ENCODE results near the gene LMO4.
A peak's percentile ranks its signal among the peaks of the same experiment; 100 is the strongest.

LMO4 gene

DNA sequence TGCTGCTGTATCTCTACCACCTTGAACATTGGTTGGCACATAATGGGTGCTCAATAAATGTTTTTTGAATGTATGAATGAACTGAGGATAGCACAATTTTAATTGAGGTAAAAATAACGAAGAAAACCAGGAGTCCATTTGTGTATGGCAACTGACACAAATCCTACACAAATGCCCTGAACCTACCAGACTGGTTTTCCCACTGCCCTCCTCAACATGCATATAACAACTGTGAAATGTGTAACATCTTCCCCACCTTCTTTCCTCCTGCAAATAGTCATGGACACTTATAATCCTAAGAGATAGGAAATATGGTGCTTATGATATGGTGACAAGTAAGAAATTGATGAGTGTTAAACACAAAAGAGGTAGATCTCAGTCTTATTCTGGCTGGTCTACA, 9.9 kb upstream of the LMO4 start:
- no peaks in the 10 kb centered on the region for H4K20me1 ChIP-seq (ENCODE audit: insufficient read depth)
- H3K9ac ChIP-seq, result no peak overlapping the region
- H3K27ac ChIP-seq, result no peak overlapping the region
- no peak overlapping the region for H2AFZ ChIP-seq (ENCODE audit: low read depth)
- H3K36me3 ChIP-seq (ENCODE audit: insufficient read depth), result no peaks in the 10 kb centered on the region
- H3K4me3 ChIP-seq (IDR thresholded peaks at IDR 0.05; ENCODE audit: insufficient read depth, low read depth, low read length), result no peak overlapping the region
- no peaks in the 10 kb centered on the region for H3K79me2 ChIP-seq (ENCODE audit: insufficient read depth, low read depth)
- H3K27me3 ChIP-seq (ENCODE audit: insufficient read depth, low read depth), result no peaks in the 10 kb centered on the region
- TF ChIP-seq, protein P1, sequence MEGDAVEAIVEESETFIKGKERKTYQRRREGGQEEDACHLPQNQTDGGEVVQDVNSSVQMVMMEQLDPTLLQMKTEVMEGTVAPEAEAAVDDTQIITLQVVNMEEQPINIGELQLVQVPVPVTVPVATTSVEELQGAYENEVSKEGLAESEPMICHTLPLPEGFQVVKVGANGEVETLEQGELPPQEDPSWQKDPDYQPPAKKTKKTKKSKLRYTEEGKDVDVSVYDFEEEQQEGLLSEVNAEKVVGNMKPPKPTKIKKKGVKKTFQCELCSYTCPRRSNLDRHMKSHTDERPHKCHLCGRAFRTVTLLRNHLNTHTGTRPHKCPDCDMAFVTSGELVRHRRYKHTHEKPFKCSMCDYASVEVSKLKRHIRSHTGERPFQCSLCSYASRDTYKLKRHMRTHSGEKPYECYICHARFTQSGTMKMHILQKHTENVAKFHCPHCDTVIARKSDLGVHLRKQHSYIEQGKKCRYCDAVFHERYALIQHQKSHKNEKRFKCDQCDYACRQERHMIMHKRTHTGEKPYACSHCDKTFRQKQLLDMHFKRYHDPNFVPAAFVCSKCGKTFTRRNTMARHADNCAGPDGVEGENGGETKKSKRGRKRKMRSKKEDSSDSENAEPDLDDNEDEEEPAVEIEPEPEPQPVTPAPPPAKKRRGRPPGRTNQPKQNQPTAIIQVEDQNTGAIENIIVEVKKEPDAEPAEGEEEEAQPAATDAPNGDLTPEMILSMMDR (conservative IDR thresholded peaks at IDR 0.05; ENCODE audit: low read depth, low read length), result no peak
- no peak overlapping the region for H3K4me2 ChIP-seq
- no peaks in the 10 kb centered on the region for H3K4me1 ChIP-seq (ENCODE audit: low read depth, poor library complexity, severe bottlenecking)

GRCh38 chr1:87325982-87326738, 2.5 kb upstream of the LMO4 start:
- Histone ChIP-seq H4K20me1 (ENCODE audit: insufficient read depth) (no peaks in the 10 kb centered on the region), H3K79me2 (ENCODE audit: insufficient read depth, low read depth) (peaks cover 13% of the 10 kb centered on the region), H3K27ac (no peak overlapping the region), H3K4me3 (IDR thresholded peaks at IDR 0.05; ENCODE audit: insufficient read depth, low read depth, low read length) (no peak overlapping the region), H3K36me3 (ENCODE audit: insufficient read depth) (no peaks in the 10 kb centered on the region), H2AFZ (ENCODE audit: low read depth) (no peak overlapping the region), H3K4me2 (peak overlapping the region; percentile 14; the same call in 1 of the 2 replicates), H3K9ac (no peak overlapping the region), H3K27me3 (ENCODE audit: insufficient read depth, low read depth) (no peaks in the 10 kb centered on the region), H3K4me1 (ENCODE audit: low read depth, poor library complexity, severe bottlenecking) (peaks cover 20% of the 10 kb centered on the region)
- TF ChIP-seq, protein P1 (conservative IDR thresholded peaks at IDR 0.05; ENCODE audit: low read depth, low read length), result peak; percentile 73

DNA sequence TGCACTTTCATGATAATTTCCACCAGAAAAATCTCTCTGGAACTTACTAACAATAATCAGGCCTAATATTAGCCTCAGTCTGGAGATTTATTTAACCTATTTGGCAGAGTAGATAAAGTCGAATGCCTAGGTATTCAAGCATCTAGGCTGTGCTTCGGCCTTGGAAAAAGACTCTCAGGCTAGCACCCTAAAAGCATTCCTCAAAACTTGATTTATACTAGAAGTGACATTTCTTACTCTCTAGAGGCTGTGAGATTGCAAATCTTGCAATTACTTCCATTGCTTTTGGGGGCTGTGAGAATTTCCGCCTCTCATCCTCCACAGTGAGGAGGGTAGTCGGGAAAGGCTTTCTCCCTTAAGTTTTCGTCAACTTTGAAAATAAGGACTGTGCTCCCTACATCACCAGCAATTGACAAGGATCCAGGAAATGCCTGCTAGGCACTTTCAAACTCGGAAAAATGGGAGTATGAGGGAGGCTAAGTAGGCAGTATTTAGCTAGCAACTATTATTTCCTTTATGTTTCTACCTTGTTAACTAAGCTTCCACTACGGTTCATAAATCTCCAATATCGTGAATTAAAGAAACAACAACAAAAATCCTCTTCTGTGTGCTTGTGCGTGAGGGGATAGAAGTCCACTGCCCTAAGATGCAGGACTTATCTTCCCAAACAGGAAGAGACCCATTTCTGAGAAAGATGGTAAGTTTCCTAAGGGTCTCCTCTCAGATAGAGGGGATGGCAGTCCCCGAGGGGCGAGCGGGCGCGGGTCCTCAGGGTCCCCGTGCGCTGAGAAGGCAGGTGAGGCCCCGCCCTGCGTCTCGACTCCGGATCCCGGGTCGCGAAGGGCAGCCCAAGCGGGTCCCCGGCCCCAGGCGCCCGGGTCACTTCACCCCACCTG, 1.1 kb upstream of the LMO4 start:
- Histone ChIP-seq H2AFZ (ENCODE audit: low read depth) (peak overlapping the region; percentile 58), H3K79me2 (ENCODE audit: insufficient read depth, low read depth) (peaks cover 23% of the 10 kb centered on the region)

DNA sequence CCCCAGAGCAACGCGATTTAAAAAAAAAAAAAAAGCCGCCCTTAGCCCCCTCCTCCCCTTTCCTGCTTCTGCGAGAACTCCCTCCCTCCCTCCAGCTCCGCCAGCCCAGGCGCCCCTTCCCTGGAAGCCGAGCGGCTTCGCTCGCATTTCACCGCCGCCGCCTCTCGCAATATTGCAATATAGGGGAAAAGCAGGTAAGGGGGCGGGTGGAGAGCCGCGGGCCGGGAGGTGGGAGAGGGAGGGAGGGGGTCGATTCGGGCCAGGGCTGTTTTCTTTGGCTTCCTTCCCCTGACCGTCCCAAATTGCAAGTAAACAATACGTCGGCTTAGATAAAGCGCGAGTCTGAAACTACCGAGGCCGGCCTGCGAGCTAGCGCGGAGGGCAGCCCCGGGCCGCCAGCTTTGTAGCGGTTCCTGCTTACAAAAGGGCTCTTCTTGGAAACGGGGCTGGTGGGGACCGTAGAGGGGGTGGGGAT, 408 bp downstream of the LMO4 start:
- no peaks in the 10 kb centered on the region for H3K36me3 ChIP-seq (ENCODE audit: insufficient read depth)
- no peak overlapping the region for H2AFZ ChIP-seq (ENCODE audit: low read depth)
- H3K27me3 ChIP-seq (ENCODE audit: insufficient read depth, low read depth), result no peaks in the 10 kb centered on the region
- no peak overlapping the region for H3K4me3 ChIP-seq (IDR thresholded peaks at IDR 0.05; ENCODE audit: insufficient read depth, low read depth, low read length)
- H3K4me1 ChIP-seq (ENCODE audit: low read depth, poor library complexity, severe bottlenecking), result peaks cover 20% of the 10 kb centered on the region
- H3K79me2 ChIP-seq (ENCODE audit: insufficient read depth, low read depth), result peaks cover 37% of the 10 kb centered on the region
- peak overlapping the region; percentile 82 for H3K9ac ChIP-seq
- no peaks in the 10 kb centered on the region for H4K20me1 ChIP-seq (ENCODE audit: insufficient read depth)
- TF ChIP-seq, protein P1 (conservative IDR thresholded peaks at IDR 0.05; ENCODE audit: low read depth, low read length), result no peak
- H3K27ac ChIP-seq, result peak overlapping the region; percentile 86
- peak overlapping the region; percentile 40; the same call in 1 of the 2 replicates for H3K4me2 ChIP-seq

More for the DNA sequence above, 1.1 kb upstream of the LMO4 start:
- Histone ChIP-seq H3K4me1 (ENCODE audit: low read depth, poor library complexity, severe bottlenecking) (peaks cover 20% of the 10 kb centered on the region), H3K27me3 (ENCODE audit: insufficient read depth, low read depth) (no peaks in the 10 kb centered on the region), H3K36me3 (ENCODE audit: insufficient read depth) (no peaks in the 10 kb centered on the region), H3K4me3 (IDR thresholded peaks at IDR 0.05; ENCODE audit: insufficient read depth, low read depth, low read length) (no peak overlapping the region), H3K4me2 (peak overlapping the region; percentile 80), H4K20me1 (ENCODE audit: insufficient read depth) (no peaks in the 10 kb centered on the region), H3K9ac (peak overlapping the region; percentile 75), H3K27ac (peak overlapping the region; percentile 86)
- TF ChIP-seq, protein P1 (conservative IDR thresholded peaks at IDR 0.05; ENCODE audit: low read depth, low read length), result no peak

Measured in KMS-11 (cell line).